HepG2 (cell line): Measurements from ENCODE around the gene PEPD. TPM values are rescaled to one million over a fixed set of nuclear protein-coding genes. Genes with fewer than 3 reads are reported as not detected.

Experiments used
- AHDC1 ChIP-seq: sonication (generic); formaldehyde crosslinking; IDR thresholded peaks from 2 replicates; pipeline ENCODE4 v1.5.1; 2020; ENCODE audit warnings: mild to moderate bottlenecking, missing genetic modification reagents, borderline replicate concordance
- GMEB1 ChIP-seq: sonication (generic); formaldehyde crosslinking; IDR thresholded peaks from 2 replicates; pipeline ENCODE4 v1.5.1; 2020; ENCODE audit warnings: missing genetic modification reagents, mild to moderate bottlenecking, borderline replicate concordance
- POLR2A ChIP-seq, 2 experiments: IDR thresholded peaks; 2 replicates each; pipeline ENCODE4 v1.6.1; 2011; ENCODE audit warnings: low read depth in 2 of 2, low read length in 2 of 2, mild to moderate bottlenecking in 1 of 2, moderate library complexity in 1 of 2; ENCODE audit not compliant: insufficient read depth in 1 of 2
- SP5 ChIP-seq: IDR thresholded peaks from 2 replicates; pipeline ENCODE4 v1.6.1; 2016; ENCODE audit warnings: low read depth, borderline replicate concordance
- TOE1 ChIP-seq: sonication (generic); formaldehyde crosslinking; IDR thresholded peaks from 2 replicates; pipeline ENCODE4 v1.4.0; 2020; ENCODE audit warnings: mild to moderate bottlenecking, missing genetic modification reagents
- ZNF329 ChIP-seq: sonication (generic); formaldehyde crosslinking; IDR thresholded peaks from 2 replicates; pipeline ENCODE4 v1.9.0; 2021; ENCODE audit warnings: low read depth, mild to moderate bottlenecking, missing genetic modification reagents
- ZNF530 ChIP-seq: sonication (generic); formaldehyde crosslinking; IDR thresholded peaks from 2 replicates; pipeline ENCODE4 v1.5.0; 2020; ENCODE audit warnings: low read depth, mild to moderate bottlenecking, missing genetic modification reagents
- polyA plus RNA-seq, 8 experiments: library from polyadenylated mRNA; depleted of rRNA in 3 of 8; stranded (reverse) in 7 of 8; unstranded in 1 of 8; fragments of >200 nt; fragmentation: Illumina TruSeq in 4 of 8; extraction: Trizol in 4 of 8; gene quantifications; 2 replicates each; pipeline versions ENCODE4 v1.2.1 to v1.2.3, GENCODE V29; 2011 to 2016; ENCODE audit warnings: low read depth in 4 of 8, missing spikeins in 1 of 8, mixed read lengths in 1 of 8; ENCODE audit not compliant: insufficient read depth in 1 of 8
- total RNA-seq, 5 experiments: library from RNA; depleted of rRNA; stranded (reverse); fragments of >200 nt; fragmentation: Illumina TruSeq; extraction: Trizol; gene quantifications; 2 replicates each; pipeline ENCODE4 v1.2.3, GENCODE V29; 2016; ENCODE audit warnings: low read depth in 1 of 5
- TF ChIP-seq, protein P1 (sequence below): sonication (generic); formaldehyde crosslinking; IDR thresholded peaks from 2 replicates; pipeline ENCODE4 v1.4.0; 2020; ENCODE audit warnings: missing genetic modification reagents
- TF ChIP-seq, protein P2 (sequence below), 2 experiments: sonication (generic) in 1 of 2; formaldehyde crosslinking in 1 of 2; IDR thresholded peaks; 2 replicates each; pipeline versions ENCODE4 v1.4.0 to v1.6.1; 2016 to 2020; ENCODE audit warnings: borderline replicate concordance in 1 of 2, low read depth in 1 of 2, mild to moderate bottlenecking in 1 of 2, missing genetic modification reagents in 1 of 2

The PEPD gene
- total and polyA plus RNA-seq, 2 of the 13 experiments (the other 11 are each of a cell fraction or from before 2014, with no cell fraction given) = 60.7 to 75.1 TPM

- TF ChIP-seq AHDC1 (no peak), POLR2A (IDR thresholded peaks at IDR 0.05; ENCODE audit: insufficient read depth in 1 of 2, low read depth in 2 of 2, low read length in 2 of 2) (no peak), ZNF530 (CRISPR knock-in tag) (no peak), TOE1 (CRISPR knock-in tag) (no peak), ZNF329 (no peak), SP5 (no peak), GMEB1 (CRISPR knock-in tag) (no peak)
- TF ChIP-seq, protein P1, sequence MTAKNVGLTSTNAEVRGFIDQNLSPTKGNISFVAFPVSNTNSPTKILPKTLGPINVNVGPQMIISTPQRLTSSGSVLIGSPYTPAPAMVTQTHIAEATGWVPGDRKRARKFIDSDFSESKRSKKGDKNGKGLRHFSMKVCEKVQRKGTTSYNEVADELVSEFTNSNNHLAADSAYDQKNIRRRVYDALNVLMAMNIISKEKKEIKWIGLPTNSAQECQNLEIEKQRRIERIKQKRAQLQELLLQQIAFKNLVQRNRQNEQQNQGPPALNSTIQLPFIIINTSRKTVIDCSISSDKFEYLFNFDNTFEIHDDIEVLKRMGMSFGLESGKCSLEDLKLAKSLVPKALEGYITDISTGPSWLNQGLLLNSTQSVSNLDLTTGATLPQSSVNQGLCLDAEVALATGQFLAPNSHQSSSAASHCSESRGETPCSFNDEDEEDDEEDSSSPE (CRISPR knock-in tag) = no peak
- TF ChIP-seq, protein P2, sequence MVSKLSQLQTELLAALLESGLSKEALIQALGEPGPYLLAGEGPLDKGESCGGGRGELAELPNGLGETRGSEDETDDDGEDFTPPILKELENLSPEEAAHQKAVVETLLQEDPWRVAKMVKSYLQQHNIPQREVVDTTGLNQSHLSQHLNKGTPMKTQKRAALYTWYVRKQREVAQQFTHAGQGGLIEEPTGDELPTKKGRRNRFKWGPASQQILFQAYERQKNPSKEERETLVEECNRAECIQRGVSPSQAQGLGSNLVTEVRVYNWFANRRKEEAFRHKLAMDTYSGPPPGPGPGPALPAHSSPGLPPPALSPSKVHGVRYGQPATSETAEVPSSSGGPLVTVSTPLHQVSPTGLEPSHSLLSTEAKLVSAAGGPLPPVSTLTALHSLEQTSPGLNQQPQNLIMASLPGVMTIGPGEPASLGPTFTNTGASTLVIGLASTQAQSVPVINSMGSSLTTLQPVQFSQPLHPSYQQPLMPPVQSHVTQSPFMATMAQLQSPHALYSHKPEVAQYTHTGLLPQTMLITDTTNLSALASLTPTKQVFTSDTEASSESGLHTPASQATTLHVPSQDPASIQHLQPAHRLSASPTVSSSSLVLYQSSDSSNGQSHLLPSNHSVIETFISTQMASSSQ (IDR thresholded peaks at IDR 0.05; ENCODE audit: low read depth) = no peak
- TF ChIP-seq, protein P2 (CRISPR knock-in tag; IDR thresholded peaks at IDR 0.05; ENCODE audit: borderline replicate concordance) = no peak
Measured at GRCh38 chr19:33510462-33511194, 11.0 kb downstream of the PEPD start (continued).
